ENCODE data around the gene LRRC41. TPM values are rescaled to one million over a fixed set of nuclear protein-coding genes. Genes with fewer than 3 reads are reported as not detected.
"Not testable (repeated sequence)": the region's sequence is repeated elsewhere in the genome, so short reads cannot be mapped to it uniquely, and the experiment has no call there.

LRRC41 gene
- total RNA-seq, 2 donors from 2014 or later, result 49.3 to 55.8 TPM

- DNase-seq, result no peak
- TF ChIP-seq, protein P1, sequence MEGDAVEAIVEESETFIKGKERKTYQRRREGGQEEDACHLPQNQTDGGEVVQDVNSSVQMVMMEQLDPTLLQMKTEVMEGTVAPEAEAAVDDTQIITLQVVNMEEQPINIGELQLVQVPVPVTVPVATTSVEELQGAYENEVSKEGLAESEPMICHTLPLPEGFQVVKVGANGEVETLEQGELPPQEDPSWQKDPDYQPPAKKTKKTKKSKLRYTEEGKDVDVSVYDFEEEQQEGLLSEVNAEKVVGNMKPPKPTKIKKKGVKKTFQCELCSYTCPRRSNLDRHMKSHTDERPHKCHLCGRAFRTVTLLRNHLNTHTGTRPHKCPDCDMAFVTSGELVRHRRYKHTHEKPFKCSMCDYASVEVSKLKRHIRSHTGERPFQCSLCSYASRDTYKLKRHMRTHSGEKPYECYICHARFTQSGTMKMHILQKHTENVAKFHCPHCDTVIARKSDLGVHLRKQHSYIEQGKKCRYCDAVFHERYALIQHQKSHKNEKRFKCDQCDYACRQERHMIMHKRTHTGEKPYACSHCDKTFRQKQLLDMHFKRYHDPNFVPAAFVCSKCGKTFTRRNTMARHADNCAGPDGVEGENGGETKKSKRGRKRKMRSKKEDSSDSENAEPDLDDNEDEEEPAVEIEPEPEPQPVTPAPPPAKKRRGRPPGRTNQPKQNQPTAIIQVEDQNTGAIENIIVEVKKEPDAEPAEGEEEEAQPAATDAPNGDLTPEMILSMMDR (IDR thresholded peaks at IDR 0.05), result no peak
- Histone ChIP-seq H3K9me3 (no peaks in the 10 kb centered on the region), H3K9ac (ENCODE audit: low read depth in 2 of 2, low read length in 2 of 2) (no peak overlapping the region), H3K4me3 (no peak overlapping the region), H3K27me3 (no peaks in the 10 kb centered on the region), H3K4me1 (no peaks in the 10 kb centered on the region), H3K36me3 (no peaks in the 10 kb centered on the region), H3K27ac (no peak overlapping the region)
- intact Hi-C loops (cut with DNase I), result loop anchor here (10.0 kb wide), 1 partner anchor 100 kb away; the partner anchor contains the start of gene NSUN4
Observed at GRCh38 chr1:46244656-46245371, 58.6 kb downstream of the LRRC41 start.

- DNase-seq; H3K4me3 ChIP-seq; H3K27me3 ChIP-seq; H3K36me3 ChIP-seq; H3K4me1 ChIP-seq; H3K9me3 ChIP-seq; H3K27ac ChIP-seq; H3K9ac ChIP-seq (ENCODE audit: low read depth in 2 of 2, low read length in 2 of 2): not testable (repeated sequence)
- intact Hi-C loops (cut with DNase I), result loop anchor here (10.0 kb wide), 1 partner anchor 101 kb away; the partner anchor contains the start of gene NSUN4
Observed at GRCh38 chr1:46243831-46244230, 59.6 kb downstream of the LRRC41 start.

- no peak overlapping the region for H3K9ac ChIP-seq (ENCODE audit: low read depth in 2 of 2, low read length in 2 of 2)
- H3K9me3 ChIP-seq, result no peaks in the 10 kb centered on the region
- H3K4me1 ChIP-seq, result no peaks in the 10 kb centered on the region
Observed at GRCh38 chr1:46242918-46243317, 60.5 kb downstream of the LRRC41 start.

DNA sequence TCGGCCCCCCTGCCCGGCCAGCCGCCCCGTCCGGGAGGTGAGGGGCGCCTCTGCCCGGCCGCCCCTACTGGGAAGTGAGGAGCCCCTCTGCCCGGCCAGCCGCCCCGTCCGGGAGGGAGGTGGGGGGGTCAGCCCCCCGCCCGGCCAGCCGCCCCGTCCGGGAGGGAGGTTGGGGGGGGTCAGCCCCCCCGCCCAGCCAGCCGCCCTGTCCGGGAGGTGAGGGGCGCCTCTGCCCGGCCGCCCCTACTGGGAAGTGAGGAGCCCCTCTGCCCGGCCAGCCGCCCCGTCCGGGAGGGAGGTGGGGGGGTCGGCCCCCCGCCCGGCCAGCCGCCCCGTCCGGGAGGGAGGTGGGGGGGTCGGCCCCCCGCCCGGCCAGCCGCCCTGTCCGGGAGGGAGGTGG, 61.7 kb downstream of the LRRC41 start:
- intact Hi-C loops (cut with DNase I), result loop anchor here (10.0 kb wide), 1 partner anchor 103 kb away; the partner anchor contains the start of gene NSUN4
- not testable (repeated sequence) for H3K4me3 ChIP-seq; H3K4me1 ChIP-seq; H3K36me3 ChIP-seq; H3K9ac ChIP-seq (ENCODE audit: low read depth in 2 of 2, low read length in 2 of 2); H3K27ac ChIP-seq; H3K27me3 ChIP-seq; DNase-seq; H3K9me3 ChIP-seq

More at GRCh38 chr1:46242918-46243317, 60.5 kb downstream of the LRRC41 start:
- no peak overlapping the region for H3K4me3 ChIP-seq
- TF ChIP-seq, protein P1 (IDR thresholded peaks at IDR 0.05), result no peak
- H3K36me3 ChIP-seq, result no peaks in the 10 kb centered on the region
- H3K27me3 ChIP-seq, result no peaks in the 10 kb centered on the region
- intact Hi-C loops (cut with DNase I), result loop anchor here (10.0 kb wide), 1 partner anchor 102 kb away; the partner anchor contains the start of gene NSUN4
- no peak for DNase-seq
- H3K27ac ChIP-seq, result no peak overlapping the region

DNA sequence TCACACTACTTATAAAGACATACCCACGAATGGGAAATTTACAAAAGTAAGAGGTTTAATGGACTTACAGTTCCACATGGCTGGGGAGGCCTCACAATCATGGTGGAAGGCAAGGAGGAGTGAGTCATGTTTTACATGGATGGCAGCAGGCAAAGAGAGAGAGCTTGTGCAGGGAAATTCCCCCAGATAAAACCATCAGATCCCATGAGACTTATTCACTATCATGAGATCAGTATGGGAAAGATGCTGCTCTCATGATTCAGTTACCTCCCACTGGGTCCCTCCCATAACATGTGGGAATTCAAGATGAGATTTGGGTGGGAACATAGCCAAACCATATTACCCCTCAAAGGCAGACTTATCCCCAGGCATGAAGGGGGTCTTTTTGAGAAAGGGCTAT, 64.6 kb downstream of the LRRC41 start:
- H3K9ac ChIP-seq (ENCODE audit: low read depth in 2 of 2, low read length in 2 of 2); DNase-seq; H3K27me3 ChIP-seq; H3K9me3 ChIP-seq; intact Hi-C loops (cut with DNase I); H3K36me3 ChIP-seq; H3K4me3 ChIP-seq; H3K27ac ChIP-seq; H3K4me1 ChIP-seq: not testable (repeated sequence)

DNA sequence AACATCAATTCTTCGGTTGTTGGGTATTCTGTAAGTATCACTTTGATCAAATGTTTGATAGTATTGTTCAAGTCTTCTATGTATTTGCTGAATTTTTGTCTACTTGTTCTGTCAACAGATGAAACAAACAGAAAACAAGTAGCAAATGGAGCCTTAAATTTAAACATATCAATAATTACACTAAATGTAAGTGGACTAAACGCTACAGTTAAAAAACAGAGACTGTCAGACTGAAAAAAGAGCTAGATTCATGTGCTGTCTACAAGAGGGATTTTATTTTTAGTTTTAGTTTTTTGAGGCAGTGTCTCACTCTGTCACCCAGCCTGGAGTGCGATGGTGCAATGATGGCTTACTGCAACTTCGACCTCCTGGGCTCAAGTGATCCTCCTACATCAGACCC, 66.5 kb downstream of the LRRC41 start:
- H3K4me1 ChIP-seq, result no peaks in the 10 kb centered on the region
- H3K36me3 ChIP-seq, result no peaks in the 10 kb centered on the region
- H3K9ac ChIP-seq (ENCODE audit: low read depth in 2 of 2, low read length in 2 of 2), result no peak overlapping the region
- TF ChIP-seq, protein P1 (IDR thresholded peaks at IDR 0.05), result no peak
- H3K9me3 ChIP-seq, result no peaks in the 10 kb centered on the region
- H3K27me3 ChIP-seq, result no peaks in the 10 kb centered on the region
- H3K4me3 ChIP-seq, result no peak overlapping the region
- no peak overlapping the region for H3K27ac ChIP-seq
- DNase-seq, result no peak
- intact Hi-C loops (cut with DNase I), result no loop called here

- intact Hi-C loops (cut with DNase I); H3K36me3 ChIP-seq: not testable (repeated sequence)
Observed at GRCh38 chr1:46231231-46231630, 72.2 kb downstream of the LRRC41 start.

More at GRCh38 chr1:46231231-46231630, 72.2 kb downstream of the LRRC41 start:
- DNase-seq; H3K9ac ChIP-seq (ENCODE audit: low read depth in 2 of 2, low read length in 2 of 2); H3K4me3 ChIP-seq; H3K27ac ChIP-seq; H3K27me3 ChIP-seq; H3K4me1 ChIP-seq; H3K9me3 ChIP-seq: not testable (repeated sequence)

Other genes with a start within 250 kb of the LRRC41 start
- gene PIK3R3, start 171.0 kb downstream of the LRRC41 start, total RNA-seq, result 1 to 10 TPM; 8.2 TPM
- 1,000 to 10,000 TPM; 1,021 to 1,136 TPM for gene TSPAN1, start 128.5 kb downstream of the LRRC41 start, total RNA-seq
- not detected for gene P3R3URF, start 127.1 kb downstream of the LRRC41 start, total RNA-seq
- 10 to 100 TPM; 20.9 to 38.9 TPM for gene POMGNT1, start 105.2 kb downstream of the LRRC41 start, total RNA-seq
- gene LURAP1, start 100.3 kb downstream of the LRRC41 start, total RNA-seq, result 1 to 10 TPM in 1 of 2 donors, under 1 TPM in 1; 0.80 to 1.1 TPM
- gene RAD54L, start 55.9 kb downstream of the LRRC41 start, total RNA-seq, result 10 to 100 TPM in 1 of 2 donors, 1 to 10 TPM in 1; 5.9 to 27.5 TPM
- gene UQCRH, start 82 bp upstream of the LRRC41 start, total RNA-seq, result 100 to 1,000 TPM; 451 to 502 TPM
- 10 to 100 TPM; 18.3 to 19.0 TPM for gene NSUN4, start 37.2 kb upstream of the LRRC41 start, total RNA-seq
- gene FAAH, start 90.7 kb upstream of the LRRC41 start, total RNA-seq, result 100 to 1,000 TPM in 1 of 2 donors, 10 to 100 TPM in 1; 70.0 to 117 TPM
- not detected for gene DMBX1, start 186.2 kb upstream of the LRRC41 start, total RNA-seq
- not detected for gene KNCN, start 248.0 kb upstream of the LRRC41 start, total RNA-seq

All from colonic mucosa (tissue), 4 donors.